OCI-LY3 (cell line): ENCODE measurements around the gene HERC3.

Experiments used
- EZH2phosphoT487 ChIP-seq: fragments of 200-600 bp; shearing (Covaris generic); IDR thresholded peaks from 2 replicates; pipeline ENCODE4 v1.6.1; 2018; ENCODE audit warnings: antibody characterized with exemption, mixed run types, low read depth
- TF ChIP-seq, protein P1 (sequence below): fragments of 200-600, 300-600 bp; sonication (generic); IDR thresholded peaks from 2 replicates; pipeline ENCODE4 v1.5.1; 2014; ENCODE audit warnings: antibody characterized with exemption, low read length, low read depth

DNA sequence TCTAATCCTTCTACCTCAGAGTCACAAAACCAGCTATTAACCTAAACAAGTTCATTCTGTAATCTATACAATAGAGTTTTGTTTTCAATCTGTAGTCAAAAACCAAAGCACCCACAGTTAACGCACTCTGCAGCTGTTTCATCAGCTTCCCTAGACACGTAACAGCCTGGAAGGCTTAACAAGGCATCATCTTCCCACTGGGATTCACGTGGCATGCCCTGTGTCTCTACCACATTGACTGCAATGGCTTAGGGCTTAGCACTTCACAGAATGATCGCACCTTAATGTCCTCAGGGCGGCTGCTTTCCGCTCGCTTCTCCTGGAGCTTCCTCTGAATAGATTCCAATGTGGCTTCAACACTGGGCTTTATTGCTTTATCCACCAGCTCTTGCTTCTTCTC, 155.1 kb downstream of the HERC3 start:
- TF ChIP-seq, protein P1, sequence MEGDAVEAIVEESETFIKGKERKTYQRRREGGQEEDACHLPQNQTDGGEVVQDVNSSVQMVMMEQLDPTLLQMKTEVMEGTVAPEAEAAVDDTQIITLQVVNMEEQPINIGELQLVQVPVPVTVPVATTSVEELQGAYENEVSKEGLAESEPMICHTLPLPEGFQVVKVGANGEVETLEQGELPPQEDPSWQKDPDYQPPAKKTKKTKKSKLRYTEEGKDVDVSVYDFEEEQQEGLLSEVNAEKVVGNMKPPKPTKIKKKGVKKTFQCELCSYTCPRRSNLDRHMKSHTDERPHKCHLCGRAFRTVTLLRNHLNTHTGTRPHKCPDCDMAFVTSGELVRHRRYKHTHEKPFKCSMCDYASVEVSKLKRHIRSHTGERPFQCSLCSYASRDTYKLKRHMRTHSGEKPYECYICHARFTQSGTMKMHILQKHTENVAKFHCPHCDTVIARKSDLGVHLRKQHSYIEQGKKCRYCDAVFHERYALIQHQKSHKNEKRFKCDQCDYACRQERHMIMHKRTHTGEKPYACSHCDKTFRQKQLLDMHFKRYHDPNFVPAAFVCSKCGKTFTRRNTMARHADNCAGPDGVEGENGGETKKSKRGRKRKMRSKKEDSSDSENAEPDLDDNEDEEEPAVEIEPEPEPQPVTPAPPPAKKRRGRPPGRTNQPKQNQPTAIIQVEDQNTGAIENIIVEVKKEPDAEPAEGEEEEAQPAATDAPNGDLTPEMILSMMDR = no peak
- TF ChIP-seq EZH2phosphoT487 = no peak
